ENCODE results near the gene SLC2A1.

GRCh38 chr1:42876009-42876408 is 82.7 kb downstream of the SLC2A1 start:
- TF ChIP-seq CTCF (IDR thresholded peaks at IDR 0.05), result no peak
- TF ChIP-seq POLR2A (IDR thresholded peaks at IDR 0.05), result no peak

All from tibial nerve (tissue), 3 donors.